Stimulated activated CD4-positive, alpha-beta T cell treated with anti-CD3 and anti-CD28 coated beads, Interleukin-1b, Interleukin-23, amount 100 ng/mL, for 1 hour (primary cell): ENCODE results near the gene COPG2.
"Not testable (repeated sequence)": the region's sequence is repeated elsewhere in the genome, so short reads cannot be mapped to it uniquely, and the experiment has no call there.

Experiments
- DNase-seq, 2 donors: peaks; one replicate each; pipeline ENCODE4 v3.0.0-alpha.2; 2020; ENCODE audit warnings: low read depth in 2 of 2

The COPG2 gene, protein sequence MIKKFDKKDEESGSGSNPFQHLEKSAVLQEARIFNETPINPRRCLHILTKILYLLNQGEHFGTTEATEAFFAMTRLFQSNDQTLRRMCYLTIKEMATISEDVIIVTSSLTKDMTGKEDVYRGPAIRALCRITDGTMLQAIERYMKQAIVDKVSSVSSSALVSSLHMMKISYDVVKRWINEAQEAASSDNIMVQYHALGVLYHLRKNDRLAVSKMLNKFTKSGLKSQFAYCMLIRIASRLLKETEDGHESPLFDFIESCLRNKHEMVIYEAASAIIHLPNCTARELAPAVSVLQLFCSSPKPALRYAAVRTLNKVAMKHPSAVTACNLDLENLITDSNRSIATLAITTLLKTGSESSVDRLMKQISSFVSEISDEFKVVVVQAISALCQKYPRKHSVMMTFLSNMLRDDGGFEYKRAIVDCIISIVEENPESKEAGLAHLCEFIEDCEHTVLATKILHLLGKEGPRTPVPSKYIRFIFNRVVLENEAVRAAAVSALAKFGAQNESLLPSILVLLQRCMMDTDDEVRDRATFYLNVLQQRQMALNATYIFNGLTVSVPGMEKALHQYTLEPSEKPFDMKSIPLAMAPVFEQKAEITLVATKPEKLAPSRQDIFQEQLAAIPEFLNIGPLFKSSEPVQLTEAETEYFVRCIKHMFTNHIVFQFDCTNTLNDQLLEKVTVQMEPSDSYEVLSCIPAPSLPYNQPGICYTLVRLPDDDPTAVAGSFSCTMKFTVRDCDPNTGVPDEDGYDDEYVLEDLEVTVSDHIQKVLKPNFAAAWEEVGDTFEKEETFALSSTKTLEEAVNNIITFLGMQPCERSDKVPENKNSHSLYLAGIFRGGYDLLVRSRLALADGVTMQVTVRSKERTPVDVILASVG

GRCh38 chr7:130668258-130669084 is at the start of gene COPG2:
Gene COPG2 (minus strand): TSS chr7:130668748. CDS start chr7:130668668, 80 bp downstream.
- peak; percentile 31 to 69 for DNase-seq

GRCh38 chr7:130712416-130712815 is 43.9 kb upstream of the COPG2 start:
- no peak for DNase-seq

DNA sequence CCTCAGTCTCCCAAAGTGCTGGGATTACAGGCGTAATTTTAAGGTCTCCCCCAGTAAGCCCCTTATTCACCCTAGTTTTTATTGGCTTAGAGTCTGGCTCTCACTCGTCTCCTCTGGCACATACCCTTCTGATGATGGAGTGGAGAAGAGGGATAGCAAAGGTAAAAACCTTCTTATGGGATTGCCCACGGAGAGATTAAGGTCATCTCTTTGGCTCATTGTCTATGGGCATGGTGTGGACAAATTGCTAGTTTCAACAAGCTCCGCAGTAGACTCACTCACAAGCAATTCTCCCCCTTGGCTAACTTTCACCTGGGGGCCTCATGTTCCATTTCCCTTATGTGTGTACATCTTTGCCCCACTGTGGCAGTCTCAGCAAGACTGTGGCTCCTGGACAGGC is 40.2 kb upstream of the COPG2 start:
- no peak for DNase-seq

DNA sequence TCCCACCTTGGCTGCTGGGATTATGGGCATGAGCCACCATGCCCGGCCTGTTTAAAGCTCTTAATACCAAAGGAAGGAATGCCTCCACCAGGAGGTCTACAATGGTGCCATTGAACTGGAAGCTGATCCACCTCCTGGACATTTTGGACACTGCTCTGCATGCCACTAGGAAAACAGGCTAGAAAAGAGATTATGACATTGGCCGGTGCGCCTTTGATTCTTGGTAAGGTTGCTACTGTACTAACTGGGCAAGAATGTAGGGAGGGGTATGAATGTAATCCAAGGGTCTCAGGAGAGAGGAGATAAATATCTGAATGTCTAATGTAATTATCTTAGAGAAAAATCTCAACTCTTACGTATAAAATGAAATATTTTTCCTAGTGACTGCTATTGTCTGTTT is 39.5 kb upstream of the COPG2 start:
- no peak for DNase-seq

DNA sequence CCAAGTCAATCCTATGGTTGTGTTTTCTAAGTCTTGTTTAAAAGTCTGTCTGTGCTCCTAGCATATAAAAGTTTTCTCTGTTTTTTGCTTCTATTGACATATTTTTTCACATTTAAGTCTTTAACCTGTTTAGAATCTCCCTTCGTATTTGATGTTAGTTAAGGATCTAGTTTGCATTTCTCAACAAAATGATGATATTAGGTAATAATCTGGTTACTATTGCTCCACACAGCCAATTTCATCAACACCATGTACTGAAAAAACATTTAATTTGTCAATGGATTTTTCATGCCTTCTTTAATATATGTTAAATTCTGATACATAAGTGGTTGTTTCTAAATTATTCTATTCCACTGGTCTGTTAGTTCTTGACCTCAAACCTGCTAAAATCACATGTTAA is 35.3 kb upstream of the COPG2 start:
- no peak for DNase-seq

DNA sequence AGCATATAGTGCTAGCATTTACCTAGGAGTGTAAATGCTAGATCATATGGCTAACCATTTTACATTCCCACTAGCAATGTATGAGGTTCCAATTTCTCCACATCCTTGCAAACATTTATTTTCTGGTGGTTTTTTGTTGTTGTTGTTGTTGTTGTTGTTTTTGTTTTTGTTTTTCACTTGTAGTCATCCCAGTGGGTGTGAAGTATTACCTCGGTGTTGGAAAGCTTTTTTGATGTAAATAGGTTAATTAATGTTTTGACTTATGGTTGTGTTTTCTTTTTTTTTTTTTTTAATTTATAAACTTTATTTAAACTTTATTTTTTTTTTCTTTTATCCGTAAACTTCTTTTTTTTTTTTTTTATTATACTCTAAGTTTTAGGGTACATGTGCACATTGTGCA is 33.1 kb upstream of the COPG2 start:
- DNase-seq: no peak

GRCh38 chr7:130700760-130701159 is 32.2 kb upstream of the COPG2 start:
- no peak for DNase-seq

GRCh38 chr7:130699686-130700085 is 31.1 kb upstream of the COPG2 start:
- DNase-seq: no peak

DNA sequence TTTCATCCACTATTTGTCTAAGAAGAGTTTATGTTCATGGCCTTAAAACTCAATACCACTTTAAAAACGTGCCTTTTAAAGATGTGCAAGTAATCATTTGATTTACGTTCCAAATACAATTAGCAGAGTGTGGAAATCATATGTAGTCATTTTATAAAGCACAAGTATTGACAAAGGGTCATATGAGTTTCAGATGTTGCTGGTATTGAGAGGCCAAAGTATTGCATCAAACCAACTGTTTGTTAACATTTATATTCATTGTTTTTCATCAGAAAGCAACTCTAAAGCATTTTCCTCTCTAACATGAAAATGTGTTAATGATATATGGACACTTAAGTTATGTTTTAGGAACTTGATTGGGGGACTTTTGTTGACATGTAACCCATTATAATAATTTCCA is 29.3 kb upstream of the COPG2 start:
- no peak for DNase-seq

- no peak for DNase-seq
These were observed 27.3 kb upstream of the COPG2 start for GRCh38 chr7:130695840-130696239.

GRCh38 chr7:130692396-130692795 is 23.8 kb upstream of the COPG2 start:
- DNase-seq: not testable (repeated sequence)

DNA sequence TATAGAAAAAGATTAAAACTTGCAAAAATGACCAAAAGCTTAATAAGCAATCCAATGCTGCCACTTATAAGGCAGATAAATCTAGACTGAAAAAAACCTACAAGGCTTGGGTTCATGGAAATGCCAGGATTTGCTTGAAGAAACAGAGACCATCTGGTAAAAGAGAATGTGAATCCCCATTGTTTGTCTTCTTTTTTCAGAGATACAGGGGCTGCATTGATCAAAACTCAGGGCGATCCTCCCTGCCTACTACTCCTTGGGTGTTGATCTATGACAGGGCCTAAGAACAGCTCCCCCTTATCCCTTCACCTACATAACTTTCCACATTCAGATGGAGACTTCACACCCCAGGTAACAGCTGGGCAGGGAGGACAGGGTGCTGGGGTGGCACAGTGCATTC is 21.1 kb upstream of the COPG2 start:
- no peak for DNase-seq

GRCh38 chr7:130683026-130683425 is 14.5 kb upstream of the COPG2 start:
- no peak for DNase-seq

DNA sequence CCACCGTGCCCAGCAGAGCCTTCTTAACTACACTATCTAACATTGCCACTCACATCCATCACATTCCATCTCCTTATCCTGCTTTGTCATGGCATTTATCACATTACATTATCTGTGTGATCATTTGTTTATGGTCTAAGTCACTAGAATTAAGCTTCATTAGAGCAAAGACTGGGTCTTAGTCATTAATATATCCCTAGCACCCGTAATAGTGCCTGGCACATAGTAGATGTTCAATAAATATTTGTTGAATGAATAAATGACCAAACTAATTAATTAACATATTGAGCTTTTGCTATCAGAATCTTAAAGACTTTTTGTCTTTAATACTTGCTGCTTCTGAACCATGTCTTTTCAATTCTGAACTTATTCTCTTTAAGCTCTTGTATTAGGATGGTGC is 5.9 kb upstream of the COPG2 start:
- no peak for DNase-seq

GRCh38 chr7:130673066-130673465 is 4.5 kb upstream of the COPG2 start:
- DNase-seq: no peak

DNA sequence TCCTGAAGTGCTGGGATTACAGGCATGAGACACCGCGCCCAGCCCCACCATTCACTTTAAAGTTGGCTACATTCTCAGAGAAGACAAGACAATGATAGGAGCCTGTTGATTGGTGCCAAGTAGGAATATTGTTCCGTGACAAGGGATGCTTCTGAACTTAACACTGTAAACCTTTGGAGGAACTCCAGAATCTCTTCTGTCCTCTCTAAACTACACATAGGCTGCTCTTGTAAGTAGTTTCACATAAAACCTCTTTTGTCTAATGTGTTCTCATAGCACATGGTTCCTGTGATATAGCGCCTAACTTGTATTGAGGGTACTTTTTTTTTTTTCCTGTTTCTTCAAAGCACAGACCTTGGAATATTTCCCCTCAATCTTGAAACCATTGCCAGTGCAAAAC is 3.6 kb upstream of the COPG2 start:
- DNase-seq: no peak

GRCh38 chr7:130669085-130669700 is 645 bp upstream of the COPG2 start:
- DNase-seq: no peak

- no peak for DNase-seq
These were observed 823 bp downstream of the COPG2 start for GRCh38 chr7:130667593-130668257.

DNA sequence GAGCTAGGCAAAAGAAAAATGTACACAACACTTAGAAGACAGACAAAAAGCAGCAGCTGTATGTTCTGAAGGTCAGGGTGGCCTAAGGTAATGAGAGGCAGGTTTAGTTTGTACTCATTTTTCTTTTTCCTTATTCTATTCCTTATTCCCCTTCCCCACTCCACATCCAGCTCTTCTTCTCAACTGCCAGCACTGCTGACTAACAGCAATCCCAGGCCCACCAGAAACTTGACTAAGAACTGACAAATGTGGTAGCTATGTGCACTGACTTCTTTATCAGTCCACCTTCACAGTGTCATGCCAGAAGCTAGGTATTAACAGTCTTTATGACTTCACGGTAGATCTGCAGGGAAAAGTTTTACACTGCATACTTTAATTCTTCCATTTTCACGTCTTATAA is 6.1 kb downstream of the COPG2 start:
- DNase-seq: no peak

DNA sequence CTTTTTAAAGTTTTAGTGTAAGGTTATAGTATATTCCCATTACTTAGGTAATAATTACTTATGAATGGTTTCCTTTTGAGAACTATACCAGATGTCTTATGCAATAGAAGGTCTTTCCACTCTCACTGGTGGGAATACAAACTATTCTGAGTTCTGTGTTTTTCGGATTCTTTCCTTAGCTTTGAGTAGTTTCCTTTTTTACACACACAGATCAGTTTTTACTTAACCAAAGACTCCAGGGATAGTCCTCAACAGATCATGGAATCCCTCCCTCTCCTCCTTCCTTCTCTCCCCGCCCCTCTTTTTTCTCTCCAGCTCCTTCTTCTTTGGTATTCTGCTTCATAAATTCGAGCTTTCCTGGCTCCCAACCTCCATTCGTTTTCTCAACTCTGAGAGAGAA is 13.3 kb downstream of the COPG2 start:
- DNase-seq: no peak

DNA sequence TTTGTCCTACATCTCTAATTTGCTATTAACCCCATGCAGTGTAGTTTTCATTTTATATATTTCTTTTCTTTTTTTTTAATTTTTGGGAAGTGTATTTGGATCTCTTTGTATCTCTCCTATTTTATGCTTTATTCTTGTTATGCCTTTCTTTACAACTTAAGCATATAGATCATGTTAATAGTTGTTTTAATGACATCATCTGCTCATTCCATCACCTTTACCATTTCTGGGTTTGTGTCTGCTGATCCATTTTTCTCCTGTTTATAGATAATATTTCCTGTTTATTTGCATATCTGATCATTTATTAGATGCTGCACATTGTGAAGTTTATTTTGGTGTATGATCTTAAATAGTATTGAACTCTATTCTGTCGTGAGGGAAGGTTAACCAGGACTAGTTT is 13.7 kb downstream of the COPG2 start:
- DNase-seq: no peak
